ENCODE results near the gene ENTPD6. TPM values are rescaled to one million over a fixed set of nuclear protein-coding genes. Genes with fewer than 3 reads are reported as not detected.
A peak's percentile ranks its signal among the peaks of the same experiment; 100 is the strongest.

ENTPD6 gene
- total and polyA plus RNA-seq, 12 donors = 30.9 to 260 (median 107) TPM

DNA sequence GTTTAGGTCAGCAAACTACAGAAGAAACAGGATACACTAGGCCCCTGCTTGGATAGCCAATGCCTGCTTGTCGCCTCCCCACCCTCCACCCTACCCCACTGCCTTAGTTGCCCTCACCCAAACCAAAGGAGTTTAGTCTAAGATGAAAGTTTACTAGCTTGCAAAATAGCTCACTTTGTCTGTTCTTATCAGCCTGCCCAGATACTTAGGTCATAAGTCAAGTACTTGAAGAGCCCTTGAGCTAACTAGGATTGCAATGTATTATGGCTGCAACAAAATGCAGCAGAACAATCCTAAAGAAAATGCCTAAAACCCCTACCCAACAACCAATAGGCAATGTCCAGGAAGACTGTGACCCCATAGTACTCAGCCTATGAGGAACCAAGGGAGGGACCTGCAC lies 7.3 kb upstream of the ENTPD6 start:
- no peak overlapping the region for H3K27ac ChIP-seq
- H3K36me3 ChIP-seq (replicated peaks in 1 of 2) = no peaks in the 10 kb centered on the region
- no peak for TF ChIP-seq CTCF (IDR thresholded peaks at IDR 0.05)
- TF ChIP-seq POLR2A (IDR thresholded peaks at IDR 0.05) = no peak
- no peaks in the 10 kb centered on the region for H3K27me3 ChIP-seq
- WGBS, 4 donors = 84 to 94% (median 87%) methylated on average over 1 of the region's 1 CpG
- intact Hi-C loops (cut with DNase I) = loop anchor here in 1 of 2 donors (10.0 kb wide), 1 partner anchor 207 kb away; the partner anchor contains the start of gene ABHD12
- H3K4me1 ChIP-seq (replicated peaks in 1 of 2) = peaks cover 18 to 21% of the 10 kb centered on the region in 2 donors
- no peak overlapping the region for H3K4me3 ChIP-seq
- no peak for DNase-seq
- no peaks in the 10 kb centered on the region for H3K9me3 ChIP-seq (replicated peaks in 1 of 3)

DNA sequence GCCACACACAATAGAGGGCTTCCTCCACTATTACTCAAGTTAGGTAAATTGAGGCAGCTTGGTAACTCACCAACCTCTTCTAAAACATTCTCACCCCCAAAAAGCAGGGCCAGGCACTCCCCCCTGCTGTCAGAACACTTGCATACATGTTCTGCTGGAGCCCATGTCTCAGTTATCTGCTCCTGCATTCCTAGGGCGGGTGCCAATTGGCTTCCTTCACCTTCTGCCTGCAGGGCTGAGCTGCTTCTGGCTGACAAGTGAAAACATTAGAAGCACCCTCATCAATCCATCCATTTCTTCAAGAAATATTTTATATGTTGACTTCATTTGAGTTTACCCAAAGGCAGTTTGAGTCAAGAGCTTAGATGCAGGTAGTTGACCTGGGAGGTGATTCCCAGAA lies 4.5 kb upstream of the ENTPD6 start:
- TF ChIP-seq CTCF (IDR thresholded peaks at IDR 0.05) (no peak), POLR2A (IDR thresholded peaks at IDR 0.05) (no peak)
- Histone ChIP-seq H3K36me3 (replicated peaks in 1 of 2) (no peaks in the 10 kb centered on the region), H3K4me3 (peak overlapping the region in 1 of 4 donors; percentile 1), H3K9me3 (replicated peaks in 1 of 3) (no peaks in the 10 kb centered on the region), H3K27me3 (no peaks in the 10 kb centered on the region), H3K27ac (peak overlapping the region in 4 of 5 donors; percentile 64 to 85 (median 68)), H3K4me1 (replicated peaks in 1 of 2) (peaks cover 26 to 30% of the 10 kb centered on the region in 2 donors)
- 14 to 51% (median 42%) methylated on average over 1 of the region's 1 CpG for WGBS, 4 donors
- DNase-seq = peak in 5 of 7 donors; percentile 63 to 81 (median 73)
- intact Hi-C loops (cut with DNase I) = no loop called here

DNA sequence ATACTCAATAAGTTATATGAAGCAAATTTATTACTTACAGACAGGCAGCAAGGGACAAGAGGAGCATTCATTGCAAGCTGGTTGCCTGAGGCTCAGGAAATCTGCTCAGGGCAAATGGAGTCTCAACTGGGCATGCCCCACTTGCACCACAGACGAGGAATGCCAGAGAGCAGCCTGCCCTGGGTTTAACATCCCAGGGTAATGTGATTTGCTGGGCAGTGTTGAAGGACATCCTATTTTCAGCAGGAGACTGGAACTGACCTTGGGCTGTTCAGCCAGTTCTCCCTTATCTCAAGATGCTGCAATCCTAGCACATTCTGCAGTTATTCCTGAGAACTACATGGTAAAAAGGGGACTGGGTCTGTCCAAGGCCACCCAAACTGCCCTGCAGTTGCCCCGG lies 3.8 kb upstream of the ENTPD6 start:
- intact Hi-C loops (cut with DNase I) = no loop called here
- Histone ChIP-seq H3K27me3 (no peaks in the 10 kb centered on the region), H3K4me1 (replicated peaks in 1 of 2) (peaks cover 31 to 34% of the 10 kb centered on the region in 2 donors), H3K36me3 (replicated peaks in 1 of 2) (no peaks in the 10 kb centered on the region), H3K9me3 (replicated peaks in 1 of 3) (no peaks in the 10 kb centered on the region), H3K4me3 (peak overlapping the region in 1 of 4 donors; percentile 1), H3K27ac (peak overlapping the region; percentile 43 to 85 (median 66))
- 18 to 53% (median 37%) methylated on average over 2 of the region's 2 CpGs for WGBS, 4 donors
- peak; percentile 57 to 90 (median 86) for DNase-seq
- TF ChIP-seq CTCF (IDR thresholded peaks at IDR 0.05) (no peak), POLR2A (IDR thresholded peaks at IDR 0.05) (peak in 1 of 2 donors; percentile 71)

GRCh38 chr20:25193843-25194242 lies 1.7 kb upstream of the ENTPD6 start:
- no peak for DNase-seq
- no peaks in the 10 kb centered on the region for H3K9me3 ChIP-seq (replicated peaks in 1 of 3)
- WGBS, 4 donors = 60 to 78% (median 71%) methylated on average over 2 of the region's 2 CpGs
- H3K27me3 ChIP-seq = no peaks in the 10 kb centered on the region
- H3K4me1 ChIP-seq (replicated peaks in 1 of 2) = peaks cover 37 to 49% of the 10 kb centered on the region in 2 donors
- no peaks in the 10 kb centered on the region for H3K36me3 ChIP-seq (replicated peaks in 1 of 2)
- intact Hi-C loops (cut with DNase I) = no loop called here
- no peak for TF ChIP-seq CTCF (IDR thresholded peaks at IDR 0.05)
- TF ChIP-seq POLR2A (IDR thresholded peaks at IDR 0.05) = no peak
- peak overlapping the region in 2 of 5 donors; percentile 26 to 54 for H3K27ac ChIP-seq
- H3K4me3 ChIP-seq = no peak overlapping the region
